ENCODE data around the gene TTC1.

Gene TTC1

GRCh38 chr5:160082614-160083500, 73.9 kb downstream of the TTC1 start:
- DNase-seq (ENCODE audit: low read depth in 2 of 3, low spot score in 1 of 3) = no peak

GRCh38 chr5:160083501-160083900, 74.6 kb downstream of the TTC1 start:
- no peak for DNase-seq (ENCODE audit: low read depth in 2 of 3, low spot score in 1 of 3)

- no peak for DNase-seq (ENCODE audit: low read depth in 2 of 3, low spot score in 1 of 3)
Measured at GRCh38 chr5:160084144-160084543, 75.2 kb downstream of the TTC1 start.

- DNase-seq (ENCODE audit: low read depth in 2 of 3, low spot score in 1 of 3) = no peak
Measured at GRCh38 chr5:160087199-160087598, 78.3 kb downstream of the TTC1 start.

GRCh38 chr5:160088805-160089204, 79.9 kb downstream of the TTC1 start:
- no peak for DNase-seq (ENCODE audit: low read depth in 2 of 3, low spot score in 1 of 3)

GRCh38 chr5:160089531-160089930, 80.6 kb downstream of the TTC1 start:
- no peak for DNase-seq (ENCODE audit: low read depth in 2 of 3, low spot score in 1 of 3)

GRCh38 chr5:160090059-160090458, 81.1 kb downstream of the TTC1 start:
- no peak for DNase-seq (ENCODE audit: low read depth in 2 of 3, low spot score in 1 of 3)

GRCh38 chr5:160092514-160092913, 83.6 kb downstream of the TTC1 start:
- DNase-seq (ENCODE audit: low read depth in 2 of 3, low spot score in 1 of 3) = no peak

GRCh38 chr5:160092960-160093707, 84.2 kb downstream of the TTC1 start:
- DNase-seq (ENCODE audit: low read depth in 2 of 3, low spot score in 1 of 3) = no peak

- DNase-seq (ENCODE audit: low read depth in 2 of 3, low spot score in 1 of 3) = no peak
Measured at GRCh38 chr5:160096178-160096577, 87.2 kb downstream of the TTC1 start.

GRCh38 chr5:160097991-160098390, 89.1 kb downstream of the TTC1 start:
- no peak for DNase-seq (ENCODE audit: low read depth in 2 of 3, low spot score in 1 of 3)

- DNase-seq (ENCODE audit: low read depth in 2 of 3, low spot score in 1 of 3) = no peak
Measured at GRCh38 chr5:160105686-160106360, 96.9 kb downstream of the TTC1 start.

- no peak for DNase-seq (ENCODE audit: low read depth in 2 of 3, low spot score in 1 of 3)
Measured at GRCh38 chr5:160108124-160108523, 99.2 kb downstream of the TTC1 start.
